ENCODE data around the gene CACNA2D3. TPM values are rescaled to one million over a fixed set of nuclear protein-coding genes. Genes with fewer than 3 reads are reported as not detected.
"Not testable (repeated sequence)": the region's sequence is repeated elsewhere in the genome, so short reads cannot be mapped to it uniquely, and the experiment has no call there.

CACNA2D3 gene
- polyA plus RNA-seq, 1 donor from 2014 or later = 26.2 TPM

- H3K27ac ChIP-seq (ENCODE audit: low read length); H3K9me3 ChIP-seq (ENCODE audit: low read length); H3K4me2 ChIP-seq (ENCODE audit: low read length); H3F3A ChIP-seq (ENCODE audit: insufficient read depth, low read length, poor library complexity, severe bottlenecking); H2AFZ ChIP-seq (ENCODE audit: low read depth, low read length); H3K36me3 ChIP-seq (ENCODE audit: insufficient read depth, low read length); H3K27me3 ChIP-seq (ENCODE audit: insufficient read depth, low read depth, low read length); H3K79me2 ChIP-seq (replicated peaks; ENCODE audit: insufficient read depth, low read length); H4K20me1 ChIP-seq (ENCODE audit: insufficient read depth); H3K4me3 ChIP-seq (ENCODE audit: low read length); H3K9ac ChIP-seq (ENCODE audit: low read length); H3K9me2 ChIP-seq (ENCODE audit: insufficient read depth, low read length): not testable (repeated sequence)
These were observed 517.5 kb downstream of the CACNA2D3 start for GRCh38 chr3:54639790-54640372.

GRCh38 chr3:54641226-54642014, 519.1 kb downstream of the CACNA2D3 start:
- H3K27ac ChIP-seq (ENCODE audit: low read length) = no peak overlapping the region
- H3K36me3 ChIP-seq (ENCODE audit: insufficient read depth, low read length) = no peaks in the 10 kb centered on the region
- H3K9ac ChIP-seq (ENCODE audit: low read length) = no peak overlapping the region
- H3K9me3 ChIP-seq (ENCODE audit: low read length) = no peaks in the 10 kb centered on the region
- no peaks in the 10 kb centered on the region for H3K9me2 ChIP-seq (ENCODE audit: insufficient read depth, low read length)
- TF ChIP-seq REST (IDR thresholded peaks at IDR 0.05; ENCODE audit: borderline replicate concordance) (no peak), TAF1 (IDR thresholded peaks at IDR 0.05; ENCODE audit: low read depth) (no peak), SMC3 (conservative IDR thresholded peaks at IDR 0.05; ENCODE audit: poor library complexity) (no peak), MXI1 (conservative IDR thresholded peaks at IDR 0.05; ENCODE audit: poor library complexity, severe bottlenecking) (no peak), EZH2 (IDR thresholded peaks at IDR 0.05; ENCODE audit: borderline replicate concordance, insufficient read depth, low read length, poor library complexity, severe bottlenecking) (no peak), EP300 (conservative IDR thresholded peaks at IDR 0.05; ENCODE audit: poor library complexity, severe bottlenecking) (no peak), CTCF (IDR thresholded peaks at IDR 0.05; ENCODE audit: poor library complexity, severe bottlenecking) (no peak), RAD21 (conservative IDR thresholded peaks at IDR 0.05) (no peak), POLR2AphosphoS5 (IDR thresholded peaks at IDR 0.05) (no peak)
- H3F3A ChIP-seq (ENCODE audit: insufficient read depth, low read length, poor library complexity, severe bottlenecking) = no peaks in the 10 kb centered on the region
- H3K4me3 ChIP-seq (ENCODE audit: low read length) = no peak overlapping the region
- no peaks in the 10 kb centered on the region for H3K79me2 ChIP-seq (replicated peaks; ENCODE audit: insufficient read depth, low read length)
- H4K20me1 ChIP-seq (ENCODE audit: insufficient read depth) = no peaks in the 10 kb centered on the region
- H3K27me3 ChIP-seq (ENCODE audit: insufficient read depth, low read depth, low read length) = peaks cover 5% of the 10 kb centered on the region
- no peak overlapping the region for H3K4me2 ChIP-seq (ENCODE audit: low read length)
- no peak overlapping the region for H2AFZ ChIP-seq (ENCODE audit: low read depth, low read length)

All from neural cell (in vitro differentiated cells).